Neural progenitor cell (in vitro differentiated cells): ENCODE data around the gene OR7C1. TPM values are rescaled to one million over a fixed set of nuclear protein-coding genes. Genes with fewer than 3 reads are reported as not detected.

ENCODE experiments used
- DNase-seq: peaks from one replicate; pipeline ENCODE4 v3.0.0-alpha.2; 2016; ENCODE audit warnings: low spot score
- H2AFZ ChIP-seq: fragments of 200-600 bp; sonication (generic); replicated peaks from 2 replicates; pipeline ENCODE4 v1.6.1; 2016; ENCODE audit warnings: antibody characterized with exemption
- H3F3A ChIP-seq: fragments of 200-600 bp; sonication (generic); 2 replicates; pipeline ENCODE4 v1.6.1; 2016; ENCODE audit warnings: antibody characterized with exemption, low read depth
- H3K27ac ChIP-seq: fragments of 200-600 bp; sonication (generic); 2 replicates; pipeline ENCODE4 v1.5.1; 2016; ENCODE audit warnings: mild to moderate bottlenecking
- H3K27me3 ChIP-seq: fragments of 200-600 bp; sonication (generic); 2 replicates; pipeline ENCODE4 v1.6.1; 2016; ENCODE audit warnings: mild to moderate bottlenecking, moderate library complexity
- H3K36me3 ChIP-seq: fragments of 200-600 bp; sonication (generic); 2 replicates; pipeline ENCODE4 v1.5.1; 2016
- H3K4me1 ChIP-seq: fragments of 200-600 bp; sonication (generic); 2 replicates; pipeline ENCODE4 v1.6.1; 2016; ENCODE audit warnings: mixed run types
- H3K4me2 ChIP-seq: fragments of 200-600 bp; sonication (generic); 2 replicates; pipeline ENCODE4 v1.6.1; 2016
- H3K4me3 ChIP-seq: fragments of 200-600 bp; sonication (generic); 2 replicates; pipeline ENCODE4 v1.5.1; 2016
- H3K79me2 ChIP-seq: fragments of 200-600 bp; sonication (generic); 2 replicates; pipeline ENCODE4 v1.6.1; 2016; ENCODE audit warnings: low read depth
- H3K9ac ChIP-seq: fragments of 200-600 bp; sonication (generic); 2 replicates; pipeline ENCODE4 v1.6.1; 2016
- H3K9me3 ChIP-seq: fragments of 200-600 bp; sonication (generic); 2 replicates; pipeline ENCODE4 v1.5.1; 2016; ENCODE audit warnings: low read depth
- H4K20me1 ChIP-seq: fragments of 200-600 bp; sonication (generic); 2 replicates; pipeline ENCODE4 v1.6.1; 2016; ENCODE audit warnings: low read depth
- H3K27ac Mint-ChIP-seq: 3 replicates; pipeline ENCODE4 v1.8.0; 2021; ENCODE audit warnings: mixed read lengths
- H3K27me3 Mint-ChIP-seq: 2 replicates; pipeline ENCODE4 v1.8.0; 2022; ENCODE audit warnings: low read depth, mild to moderate bottlenecking, inconsistent platforms, moderate library complexity, mixed read lengths; ENCODE audit not compliant: insufficient read depth
- H3K36me3 Mint-ChIP-seq: 3 replicates; pipeline ENCODE4 v1.8.0; 2021; ENCODE audit warnings: mixed read lengths
- H3K4me1 Mint-ChIP-seq: 3 replicates; pipeline ENCODE4 v1.8.0; 2021; ENCODE audit warnings: mixed read lengths
- H3K4me3 Mint-ChIP-seq: 3 replicates; pipeline ENCODE4 v1.8.0; 2021; ENCODE audit warnings: mild to moderate bottlenecking, moderate library complexity, mixed read lengths
- H3K9me3 Mint-ChIP-seq: 3 replicates; pipeline ENCODE4 v1.8.0; 2020; ENCODE audit warnings: mixed read lengths
- EZH2 ChIP-seq: fragments of 200-600 bp; sonication (generic); IDR thresholded peaks from 2 replicates; pipeline ENCODE4 v1.6.1; 2017; ENCODE audit warnings: antibody characterized with exemption, mild to moderate bottlenecking, moderate library complexity
- EZH2phosphoT487 ChIP-seq: fragments of 200-600 bp; sonication (generic); IDR thresholded peaks from 2 replicates; pipeline ENCODE4 v1.6.1; 2017; ENCODE audit warnings: antibody characterized with exemption
- total RNA-seq: library from RNA; depleted of rRNA; stranded (reverse); fragments of >200 nt; gene quantifications from 2 replicates; pipeline ENCODE4 v1.2.3, GENCODE V29; 2015; ENCODE audit warnings: low replicate concordance
- TF ChIP-seq, protein P1 (sequence below): fragments of 200-600 bp; sonication (generic); IDR thresholded peaks from 2 replicates; pipeline ENCODE4 v1.5.1; 2017; ENCODE audit warnings: antibody characterized with exemption, mild to moderate bottlenecking

The OR7C1 gene
- total RNA-seq, 1 donor from 2014 or later: not detected

DNA sequence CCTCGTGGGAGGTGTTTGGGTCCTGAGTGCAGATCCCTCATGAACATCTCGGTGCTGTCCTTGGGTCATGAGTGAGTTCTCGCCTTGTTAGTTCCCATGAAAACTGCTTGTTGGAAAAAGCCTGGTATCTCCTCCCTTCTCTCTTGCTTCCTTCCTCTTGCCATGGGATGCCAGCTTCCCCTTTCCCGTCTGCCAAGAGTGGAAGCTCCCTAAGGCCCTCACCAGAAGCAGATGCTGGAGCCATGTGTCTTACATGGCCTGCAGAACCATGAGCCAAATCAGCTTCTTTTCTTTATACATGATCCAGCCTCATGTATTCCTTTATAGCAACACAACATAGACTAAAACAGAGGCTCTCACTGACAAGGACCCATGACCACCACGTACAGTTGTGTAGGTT lies 64.8 kb downstream of the OR7C1 start:
- Histone ChIP-seq H3K9ac (no peak overlapping the region), H3K27ac (no peak overlapping the region), H3K4me3 (no peak overlapping the region), H3K4me1 (no peaks in the 10 kb centered on the region), H3K4me2 (no peak overlapping the region), H3F3A (no peaks in the 10 kb centered on the region), H3K36me3 (no peaks in the 10 kb centered on the region), H2AFZ (no peak overlapping the region), H3K79me2 (no peaks in the 10 kb centered on the region), H3K9me3 (no peaks in the 10 kb centered on the region), H3K27me3 (peaks cover 2% of the 10 kb centered on the region), H4K20me1 (no peaks in the 10 kb centered on the region)
- Mint-ChIP-seq H3K27me3 (no peaks in the 10 kb centered on the region), H3K36me3 (no peaks in the 10 kb centered on the region), H3K4me1 (peaks cover 3% of the 10 kb centered on the region), H3K9me3 (no peaks in the 10 kb centered on the region), H3K4me3 (no peak overlapping the region), H3K27ac (no peak overlapping the region)
- DNase-seq: no peak
- TF ChIP-seq, protein P1, sequence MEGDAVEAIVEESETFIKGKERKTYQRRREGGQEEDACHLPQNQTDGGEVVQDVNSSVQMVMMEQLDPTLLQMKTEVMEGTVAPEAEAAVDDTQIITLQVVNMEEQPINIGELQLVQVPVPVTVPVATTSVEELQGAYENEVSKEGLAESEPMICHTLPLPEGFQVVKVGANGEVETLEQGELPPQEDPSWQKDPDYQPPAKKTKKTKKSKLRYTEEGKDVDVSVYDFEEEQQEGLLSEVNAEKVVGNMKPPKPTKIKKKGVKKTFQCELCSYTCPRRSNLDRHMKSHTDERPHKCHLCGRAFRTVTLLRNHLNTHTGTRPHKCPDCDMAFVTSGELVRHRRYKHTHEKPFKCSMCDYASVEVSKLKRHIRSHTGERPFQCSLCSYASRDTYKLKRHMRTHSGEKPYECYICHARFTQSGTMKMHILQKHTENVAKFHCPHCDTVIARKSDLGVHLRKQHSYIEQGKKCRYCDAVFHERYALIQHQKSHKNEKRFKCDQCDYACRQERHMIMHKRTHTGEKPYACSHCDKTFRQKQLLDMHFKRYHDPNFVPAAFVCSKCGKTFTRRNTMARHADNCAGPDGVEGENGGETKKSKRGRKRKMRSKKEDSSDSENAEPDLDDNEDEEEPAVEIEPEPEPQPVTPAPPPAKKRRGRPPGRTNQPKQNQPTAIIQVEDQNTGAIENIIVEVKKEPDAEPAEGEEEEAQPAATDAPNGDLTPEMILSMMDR: no peak
- no peak for TF ChIP-seq EZH2phosphoT487
- no peak for TF ChIP-seq EZH2

DNA sequence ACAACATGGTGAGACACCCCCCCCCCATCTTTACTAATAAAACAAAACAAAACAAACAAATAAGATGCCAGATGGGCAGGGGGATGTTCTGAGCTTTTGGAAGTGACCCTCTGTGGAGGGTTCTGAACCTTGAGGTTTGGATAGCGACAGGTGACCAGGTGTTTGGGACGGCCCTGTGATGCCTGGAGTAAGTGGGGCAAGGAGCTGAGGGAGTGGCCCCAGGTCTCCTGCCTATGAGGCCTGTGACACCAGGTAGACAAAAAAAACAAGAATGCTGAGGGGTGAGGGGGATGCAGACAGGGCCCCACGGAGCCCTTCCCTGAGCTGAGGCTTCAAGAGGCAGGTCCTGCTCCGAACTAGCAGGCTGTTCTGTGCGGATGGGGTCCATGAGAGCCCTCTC lies 65.8 kb downstream of the OR7C1 start:
- H3K36me3 ChIP-seq: no peaks in the 10 kb centered on the region
- no peak overlapping the region for H3K27ac ChIP-seq
- Mint-ChIP-seq H3K4me3 (no peak overlapping the region), H3K27ac (no peak overlapping the region), H3K36me3 (no peaks in the 10 kb centered on the region), H3K9me3 (peaks cover 1% of the 10 kb centered on the region), H3K4me1 (peaks cover 3% of the 10 kb centered on the region), H3K27me3 (peaks cover 3% of the 10 kb centered on the region)
- no peaks in the 10 kb centered on the region for H4K20me1 ChIP-seq
- H3K4me1 ChIP-seq: no peaks in the 10 kb centered on the region
- no peak overlapping the region for H2AFZ ChIP-seq
- no peaks in the 10 kb centered on the region for H3F3A ChIP-seq
- TF ChIP-seq, protein P1: no peak
- TF ChIP-seq EZH2phosphoT487 (no peak), EZH2 (no peak)
- DNase-seq: no peak
- H3K4me2 ChIP-seq: no peak overlapping the region
- H3K79me2 ChIP-seq: no peaks in the 10 kb centered on the region
- H3K27me3 ChIP-seq: no peaks in the 10 kb centered on the region
- H3K4me3 ChIP-seq: no peak overlapping the region
- no peak overlapping the region for H3K9ac ChIP-seq
- H3K9me3 ChIP-seq: no peaks in the 10 kb centered on the region

DNA sequence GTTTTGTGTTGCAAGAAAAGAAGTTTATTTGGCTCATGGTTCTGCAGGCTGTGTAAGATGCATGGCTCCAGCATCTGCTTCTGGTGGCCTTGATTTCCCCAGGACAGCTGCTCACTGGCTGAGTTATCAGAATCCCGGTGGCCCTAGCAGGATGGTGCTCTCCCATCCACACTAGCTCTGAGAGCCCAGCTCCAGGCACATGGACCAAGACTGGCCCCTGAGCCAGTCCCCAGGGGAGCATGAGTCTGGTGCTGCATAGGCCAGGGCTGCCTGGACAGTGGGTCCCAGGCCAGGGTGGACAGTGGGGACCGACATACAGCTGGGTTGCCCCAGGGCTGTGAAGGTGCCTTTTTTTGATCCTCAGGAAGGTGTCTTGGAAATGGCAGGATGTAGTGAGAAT lies 67.0 kb downstream of the OR7C1 start:
- no peak for DNase-seq
- Histone ChIP-seq H3K4me2 (no peak overlapping the region), H3K4me1 (no peaks in the 10 kb centered on the region), H3K36me3 (no peaks in the 10 kb centered on the region), H2AFZ (no peak overlapping the region), H4K20me1 (no peaks in the 10 kb centered on the region), H3K9me3 (no peaks in the 10 kb centered on the region), H3K27me3 (no peaks in the 10 kb centered on the region), H3K9ac (no peak overlapping the region), H3K79me2 (no peaks in the 10 kb centered on the region), H3K4me3 (no peak overlapping the region), H3F3A (no peaks in the 10 kb centered on the region), H3K27ac (no peak overlapping the region)
- Mint-ChIP-seq H3K27me3 (peaks cover 7% of the 10 kb centered on the region), H3K27ac (no peak overlapping the region), H3K36me3 (no peaks in the 10 kb centered on the region), H3K9me3 (peaks cover 5% of the 10 kb centered on the region), H3K4me1 (peaks cover 3% of the 10 kb centered on the region), H3K4me3 (no peak overlapping the region)
- TF ChIP-seq, protein P1: no peak
- TF ChIP-seq EZH2 (no peak), EZH2phosphoT487 (no peak)
